HEK293 (cell line): ENCODE measurements around the gene BMF.

Experiments used
- BCL11A ChIP-seq: fragments of 450-650 bp; formaldehyde crosslinking; IDR thresholded peaks from 2 replicates; pipeline ENCODE4 v1.5.1; 2016; ENCODE audit warnings: low read depth, missing biosample characterization, missing genetic modification characterization
- KLF8 ChIP-seq: fragments of 450-650 bp; formaldehyde crosslinking; IDR thresholded peaks from 2 replicates; pipeline ENCODE4 v1.5.1; 2016; ENCODE audit warnings: missing biosample characterization, missing genetic modification characterization
- RBAK ChIP-seq: fragments of 450-650 bp; formaldehyde crosslinking; IDR thresholded peaks from 2 replicates; pipeline ENCODE4 v1.5.1; 2016; ENCODE audit warnings: missing biosample characterization, missing genetic modification characterization
- SP2 ChIP-seq: fragments of 450-650 bp; formaldehyde crosslinking; IDR thresholded peaks from 2 replicates; pipeline ENCODE4 v1.5.1; 2016; ENCODE audit warnings: missing biosample characterization, missing genetic modification characterization
- ZBTB17 ChIP-seq: fragments of 450-650 bp; formaldehyde crosslinking; IDR thresholded peaks from 2 replicates; pipeline ENCODE4 v1.5.1; 2016; ENCODE audit warnings: missing biosample characterization, missing genetic modification characterization
- ZBTB21 ChIP-seq: fragments of 450-650 bp; formaldehyde crosslinking; IDR thresholded peaks from 2 replicates; pipeline ENCODE4 v1.5.1; 2017; ENCODE audit warnings: missing biosample characterization, missing genetic modification characterization
- ZFP41 ChIP-seq: fragments of 450-650 bp; formaldehyde crosslinking; IDR thresholded peaks from 2 replicates; pipeline ENCODE4 v1.5.1; 2016; ENCODE audit warnings: missing biosample characterization, missing genetic modification characterization, borderline replicate concordance
- ZNF214 ChIP-seq: fragments of 450-650 bp; formaldehyde crosslinking; IDR thresholded peaks from 2 replicates; pipeline ENCODE4 v1.5.1; 2017; ENCODE audit warnings: missing biosample characterization, mild to moderate bottlenecking, missing genetic modification characterization, borderline replicate concordance
- ZNF266 ChIP-seq: fragments of 450-650 bp; formaldehyde crosslinking; IDR thresholded peaks from 2 replicates; pipeline ENCODE4 v1.5.1; 2016; ENCODE audit warnings: missing biosample characterization, missing genetic modification characterization, low read depth
- ZNF560 ChIP-seq: fragments of 450-650 bp; formaldehyde crosslinking; IDR thresholded peaks from 2 replicates; pipeline ENCODE4 v1.5.1; 2017; ENCODE audit warnings: missing biosample characterization, missing genetic modification characterization, borderline replicate concordance
- ZNF596 ChIP-seq: fragments of 450-650 bp; IDR thresholded peaks from 2 replicates; pipeline ENCODE4 v1.5.0; 2018; ENCODE audit warnings: missing biosample characterization, mild to moderate bottlenecking, missing genetic modification characterization, moderate library complexity
- ZNF624 ChIP-seq: fragments of 450-650 bp; formaldehyde crosslinking; IDR thresholded peaks from 2 replicates; pipeline ENCODE4 v1.5.1; 2017; ENCODE audit warnings: missing biosample characterization, missing genetic modification characterization
- ZNF654 ChIP-seq: fragments of 450-650 bp; formaldehyde crosslinking; IDR thresholded peaks from 2 replicates; pipeline ENCODE4 v1.5.1; 2016; ENCODE audit warnings: low read depth, missing biosample characterization, missing genetic modification characterization
- ZNF677 ChIP-seq: fragments of 450-650 bp; IDR thresholded peaks from 2 replicates; pipeline ENCODE4 v1.5.0; 2018; ENCODE audit warnings: missing biosample characterization, mild to moderate bottlenecking, missing genetic modification characterization, moderate library complexity
- ZNF837 ChIP-seq: fragments of 450-650 bp; formaldehyde crosslinking; IDR thresholded peaks from 2 replicates; pipeline ENCODE4 v1.5.1; 2016; ENCODE audit warnings: missing biosample characterization, missing genetic modification characterization
- TF ChIP-seq, protein P1 (sequence below): fragments of 450-650 bp; formaldehyde crosslinking; IDR thresholded peaks from 2 replicates; pipeline ENCODE4 v1.5.1; 2016; ENCODE audit warnings: missing biosample characterization, missing genetic modification characterization
- TF ChIP-seq, protein P2 (sequence below): fragments of 450-650 bp; formaldehyde crosslinking; IDR thresholded peaks from 2 replicates; pipeline ENCODE4 v1.5.1; 2016; ENCODE audit warnings: missing biosample characterization, missing genetic modification characterization
- TF ChIP-seq, protein P3 (sequence below): fragments of 450-650 bp; formaldehyde crosslinking; IDR thresholded peaks from 2 replicates; pipeline ENCODE4 v1.5.1; 2016; ENCODE audit warnings: missing biosample characterization, missing genetic modification characterization
- TF ChIP-seq, protein P4 (sequence below): fragments of 450-650 bp; formaldehyde crosslinking; IDR thresholded peaks from 2 replicates; pipeline ENCODE4 v1.5.1; 2016; ENCODE audit warnings: missing biosample characterization, missing genetic modification characterization
- TF ChIP-seq, protein P5 (sequence below): fragments of 450-650 bp; formaldehyde crosslinking; IDR thresholded peaks from 2 replicates; pipeline ENCODE4 v1.5.1; 2016; ENCODE audit warnings: missing biosample characterization, missing genetic modification characterization, low read depth
- TF ChIP-seq, protein P6 (sequence below): fragments of 450-650 bp; formaldehyde crosslinking; IDR thresholded peaks from 2 replicates; pipeline ENCODE4 v1.5.1; 2016; ENCODE audit warnings: missing biosample characterization, missing genetic modification characterization
- TF ChIP-seq, protein P7 (sequence below): fragments of 450-650 bp; formaldehyde crosslinking; IDR thresholded peaks from 2 replicates; pipeline ENCODE4 v1.5.1; 2016; ENCODE audit warnings: missing biosample characterization, missing genetic modification characterization
- TF ChIP-seq, protein P8 (sequence below): fragments of 450-650 bp; formaldehyde crosslinking; IDR thresholded peaks from 2 replicates; pipeline ENCODE4 v1.5.1; 2016; ENCODE audit warnings: missing biosample characterization, missing genetic modification characterization, borderline replicate concordance

Gene BMF

DNA sequence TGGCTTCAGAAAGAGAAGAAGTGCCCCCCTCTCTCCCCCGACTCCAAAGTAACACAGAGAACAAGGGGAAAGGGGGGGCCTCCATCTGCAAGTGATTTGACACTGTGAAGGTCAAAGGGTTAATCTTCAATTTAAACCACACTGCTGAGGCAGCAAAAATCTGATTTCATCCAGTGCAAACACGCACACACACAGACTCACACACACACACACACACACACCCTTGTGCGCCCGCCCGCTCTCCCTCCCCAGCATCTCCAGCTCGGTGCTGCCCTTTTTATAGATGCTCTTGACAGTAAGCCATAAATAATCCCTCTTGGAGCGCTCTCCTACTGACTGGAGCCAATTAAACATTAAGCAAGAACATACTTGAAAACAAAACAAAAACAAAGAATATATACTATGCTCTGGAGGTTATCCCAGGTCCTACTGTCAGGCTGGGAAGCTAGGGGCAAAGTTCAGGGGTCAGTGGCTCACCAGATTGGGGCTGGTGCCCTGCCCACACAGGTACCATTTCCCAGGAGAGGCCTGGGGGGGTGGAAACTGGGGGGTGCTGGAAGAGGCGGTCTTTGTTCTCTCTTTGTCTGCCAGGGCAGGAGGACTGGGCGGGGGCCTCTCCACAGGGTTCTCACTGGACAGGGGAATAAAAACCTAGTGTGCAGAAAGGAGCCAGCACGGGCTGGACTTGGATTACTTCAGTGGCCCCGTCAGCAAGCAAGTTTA, 16.3 kb downstream of the BMF start (continued):
- TF ChIP-seq, protein P1, sequence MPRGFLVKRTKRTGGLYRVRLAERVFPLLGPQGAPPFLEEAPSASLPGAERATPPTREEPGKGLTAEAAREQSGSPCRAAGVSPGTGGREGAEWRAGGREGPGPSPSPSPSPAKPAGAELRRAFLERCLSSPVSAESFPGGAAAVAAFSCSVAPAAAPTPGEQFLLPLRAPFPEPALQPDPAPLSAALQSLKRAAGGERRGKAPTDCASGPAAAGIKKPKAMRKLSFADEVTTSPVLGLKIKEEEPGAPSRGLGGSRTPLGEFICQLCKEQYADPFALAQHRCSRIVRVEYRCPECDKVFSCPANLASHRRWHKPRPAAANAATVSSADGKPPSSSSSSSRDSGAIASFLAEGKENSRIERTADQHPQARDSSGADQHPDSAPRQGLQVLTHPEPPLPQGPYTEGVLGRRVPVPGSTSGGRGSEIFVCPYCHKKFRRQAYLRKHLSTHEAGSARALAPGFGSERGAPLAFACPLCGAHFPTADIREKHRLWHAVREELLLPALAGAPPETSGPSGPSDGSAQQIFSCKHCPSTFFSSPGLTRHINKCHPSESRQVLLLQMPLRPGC (tag by site-specific recombination) = peak; percentile 83
- TF ChIP-seq ZNF677 (tag by site-specific recombination) = no peak
- TF ChIP-seq ZNF596 (tag by site-specific recombination) = peak; percentile 80
- TF ChIP-seq KLF8 (tag by site-specific recombination) = peak; percentile 93
- TF ChIP-seq, protein P2, sequence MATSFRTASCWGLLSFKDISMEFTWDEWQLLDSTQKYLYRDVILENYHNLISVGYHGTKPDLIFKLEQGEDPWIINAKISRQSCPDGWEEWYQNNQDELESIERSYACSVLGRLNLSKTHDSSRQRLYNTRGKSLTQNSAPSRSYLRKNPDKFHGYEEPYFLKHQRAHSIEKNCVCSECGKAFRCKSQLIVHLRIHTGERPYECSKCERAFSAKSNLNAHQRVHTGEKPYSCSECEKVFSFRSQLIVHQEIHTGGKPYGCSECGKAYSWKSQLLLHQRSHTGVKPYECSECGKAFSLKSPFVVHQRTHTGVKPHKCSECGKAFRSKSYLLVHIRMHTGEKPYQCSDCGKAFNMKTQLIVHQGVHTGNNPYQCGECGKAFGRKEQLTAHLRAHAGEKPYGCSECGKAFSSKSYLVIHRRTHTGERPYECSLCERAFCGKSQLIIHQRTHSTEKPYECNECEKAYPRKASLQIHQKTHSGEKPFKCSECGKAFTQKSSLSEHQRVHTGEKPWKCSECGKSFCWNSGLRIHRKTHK = no peak
- TF ChIP-seq ZFP41 (tag by site-specific recombination) = no peak
- peak; percentile 93 for TF ChIP-seq ZBTB17
- TF ChIP-seq, protein P3, sequence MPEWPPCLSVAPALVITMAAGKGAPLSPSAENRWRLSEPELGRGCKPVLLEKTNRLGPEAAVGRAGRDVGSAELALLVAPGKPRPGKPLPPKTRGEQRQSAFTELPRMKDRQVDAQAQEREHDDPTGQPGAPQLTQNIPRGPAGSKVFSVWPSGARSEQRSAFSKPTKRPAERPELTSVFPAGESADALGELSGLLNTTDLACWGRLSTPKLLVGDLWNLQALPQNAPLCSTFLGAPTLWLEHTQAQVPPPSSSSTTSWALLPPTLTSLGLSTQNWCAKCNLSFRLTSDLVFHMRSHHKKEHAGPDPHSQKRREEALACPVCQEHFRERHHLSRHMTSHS = peak; percentile 86
- TF ChIP-seq, protein P4, sequence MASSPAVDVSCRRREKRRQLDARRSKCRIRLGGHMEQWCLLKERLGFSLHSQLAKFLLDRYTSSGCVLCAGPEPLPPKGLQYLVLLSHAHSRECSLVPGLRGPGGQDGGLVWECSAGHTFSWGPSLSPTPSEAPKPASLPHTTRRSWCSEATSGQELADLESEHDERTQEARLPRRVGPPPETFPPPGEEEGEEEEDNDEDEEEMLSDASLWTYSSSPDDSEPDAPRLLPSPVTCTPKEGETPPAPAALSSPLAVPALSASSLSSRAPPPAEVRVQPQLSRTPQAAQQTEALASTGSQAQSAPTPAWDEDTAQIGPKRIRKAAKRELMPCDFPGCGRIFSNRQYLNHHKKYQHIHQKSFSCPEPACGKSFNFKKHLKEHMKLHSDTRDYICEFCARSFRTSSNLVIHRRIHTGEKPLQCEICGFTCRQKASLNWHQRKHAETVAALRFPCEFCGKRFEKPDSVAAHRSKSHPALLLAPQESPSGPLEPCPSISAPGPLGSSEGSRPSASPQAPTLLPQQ = peak; percentile 96
- TF ChIP-seq, protein P5, sequence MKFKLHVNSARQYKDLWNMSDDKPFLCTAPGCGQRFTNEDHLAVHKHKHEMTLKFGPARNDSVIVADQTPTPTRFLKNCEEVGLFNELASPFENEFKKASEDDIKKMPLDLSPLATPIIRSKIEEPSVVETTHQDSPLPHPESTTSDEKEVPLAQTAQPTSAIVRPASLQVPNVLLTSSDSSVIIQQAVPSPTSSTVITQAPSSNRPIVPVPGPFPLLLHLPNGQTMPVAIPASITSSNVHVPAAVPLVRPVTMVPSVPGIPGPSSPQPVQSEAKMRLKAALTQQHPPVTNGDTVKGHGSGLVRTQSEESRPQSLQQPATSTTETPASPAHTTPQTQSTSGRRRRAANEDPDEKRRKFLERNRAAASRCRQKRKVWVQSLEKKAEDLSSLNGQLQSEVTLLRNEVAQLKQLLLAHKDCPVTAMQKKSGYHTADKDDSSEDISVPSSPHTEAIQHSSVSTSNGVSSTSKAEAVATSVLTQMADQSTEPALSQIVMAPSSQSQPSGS = peak; percentile 77; the same call in 1 of the 2 replicates
- peak; percentile 36; the same call in 1 of the 2 replicates for TF ChIP-seq SP2
- TF ChIP-seq ZNF214 (tag by site-specific recombination) = no peak
- no peak for TF ChIP-seq ZNF560 (tag by site-specific recombination)
- no peak for TF ChIP-seq ZNF654 (tag by site-specific recombination)
- peak; percentile 96 for TF ChIP-seq BCL11A (tag by site-specific recombination)
- TF ChIP-seq ZNF837 (tag by site-specific recombination) = peak; percentile 88; the same call in 1 of the 2 replicates
- TF ChIP-seq, protein P6, sequence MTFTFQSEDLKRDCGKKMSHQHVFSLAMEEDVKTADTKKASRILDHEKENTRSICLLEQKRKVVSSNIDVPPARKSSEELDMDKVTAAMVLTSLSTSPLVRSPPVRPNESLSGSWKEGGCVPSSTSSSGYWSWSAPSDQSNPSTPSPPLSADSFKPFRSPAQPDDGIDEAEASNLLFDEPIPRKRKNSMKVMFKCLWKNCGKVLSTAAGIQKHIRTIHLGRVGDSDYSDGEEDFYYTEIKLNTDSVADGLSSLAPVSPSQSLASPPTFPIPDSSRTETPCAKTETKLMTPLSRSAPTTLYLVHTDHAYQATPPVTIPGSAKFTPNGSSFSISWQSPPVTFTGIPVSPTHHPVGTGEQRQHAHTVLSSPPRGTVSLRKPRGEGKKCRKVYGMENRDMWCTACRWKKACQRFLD = no peak
- TF ChIP-seq, protein P7, sequence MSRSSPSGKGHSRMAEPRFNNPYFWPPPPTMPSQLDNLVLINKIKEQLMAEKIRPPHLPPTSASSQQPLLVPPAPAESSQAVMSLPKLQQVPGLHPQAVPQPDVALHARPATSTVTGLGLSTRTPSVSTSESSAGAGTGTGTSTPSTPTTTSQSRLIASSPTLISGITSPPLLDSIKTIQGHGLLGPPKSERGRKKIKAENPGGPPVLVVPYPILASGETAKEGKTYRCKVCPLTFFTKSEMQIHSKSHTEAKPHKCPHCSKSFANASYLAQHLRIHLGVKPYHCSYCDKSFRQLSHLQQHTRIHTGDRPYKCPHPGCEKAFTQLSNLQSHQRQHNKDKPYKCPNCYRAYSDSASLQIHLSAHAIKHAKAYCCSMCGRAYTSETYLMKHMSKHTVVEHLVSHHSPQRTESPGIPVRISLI (tag by site-specific recombination) = no peak
- TF ChIP-seq ZNF624 (tag by site-specific recombination) = peak; percentile 68; the same call in 1 of the 2 replicates
- TF ChIP-seq RBAK (tag by site-specific recombination) = no peak
- TF ChIP-seq ZNF266 (tag by site-specific recombination) = 0 out of 2 replicates have a peak, but pooled peaks have one; percentile 52
- peak; percentile 79 for TF ChIP-seq ZBTB21 (tag by site-specific recombination)
- TF ChIP-seq, protein P8, sequence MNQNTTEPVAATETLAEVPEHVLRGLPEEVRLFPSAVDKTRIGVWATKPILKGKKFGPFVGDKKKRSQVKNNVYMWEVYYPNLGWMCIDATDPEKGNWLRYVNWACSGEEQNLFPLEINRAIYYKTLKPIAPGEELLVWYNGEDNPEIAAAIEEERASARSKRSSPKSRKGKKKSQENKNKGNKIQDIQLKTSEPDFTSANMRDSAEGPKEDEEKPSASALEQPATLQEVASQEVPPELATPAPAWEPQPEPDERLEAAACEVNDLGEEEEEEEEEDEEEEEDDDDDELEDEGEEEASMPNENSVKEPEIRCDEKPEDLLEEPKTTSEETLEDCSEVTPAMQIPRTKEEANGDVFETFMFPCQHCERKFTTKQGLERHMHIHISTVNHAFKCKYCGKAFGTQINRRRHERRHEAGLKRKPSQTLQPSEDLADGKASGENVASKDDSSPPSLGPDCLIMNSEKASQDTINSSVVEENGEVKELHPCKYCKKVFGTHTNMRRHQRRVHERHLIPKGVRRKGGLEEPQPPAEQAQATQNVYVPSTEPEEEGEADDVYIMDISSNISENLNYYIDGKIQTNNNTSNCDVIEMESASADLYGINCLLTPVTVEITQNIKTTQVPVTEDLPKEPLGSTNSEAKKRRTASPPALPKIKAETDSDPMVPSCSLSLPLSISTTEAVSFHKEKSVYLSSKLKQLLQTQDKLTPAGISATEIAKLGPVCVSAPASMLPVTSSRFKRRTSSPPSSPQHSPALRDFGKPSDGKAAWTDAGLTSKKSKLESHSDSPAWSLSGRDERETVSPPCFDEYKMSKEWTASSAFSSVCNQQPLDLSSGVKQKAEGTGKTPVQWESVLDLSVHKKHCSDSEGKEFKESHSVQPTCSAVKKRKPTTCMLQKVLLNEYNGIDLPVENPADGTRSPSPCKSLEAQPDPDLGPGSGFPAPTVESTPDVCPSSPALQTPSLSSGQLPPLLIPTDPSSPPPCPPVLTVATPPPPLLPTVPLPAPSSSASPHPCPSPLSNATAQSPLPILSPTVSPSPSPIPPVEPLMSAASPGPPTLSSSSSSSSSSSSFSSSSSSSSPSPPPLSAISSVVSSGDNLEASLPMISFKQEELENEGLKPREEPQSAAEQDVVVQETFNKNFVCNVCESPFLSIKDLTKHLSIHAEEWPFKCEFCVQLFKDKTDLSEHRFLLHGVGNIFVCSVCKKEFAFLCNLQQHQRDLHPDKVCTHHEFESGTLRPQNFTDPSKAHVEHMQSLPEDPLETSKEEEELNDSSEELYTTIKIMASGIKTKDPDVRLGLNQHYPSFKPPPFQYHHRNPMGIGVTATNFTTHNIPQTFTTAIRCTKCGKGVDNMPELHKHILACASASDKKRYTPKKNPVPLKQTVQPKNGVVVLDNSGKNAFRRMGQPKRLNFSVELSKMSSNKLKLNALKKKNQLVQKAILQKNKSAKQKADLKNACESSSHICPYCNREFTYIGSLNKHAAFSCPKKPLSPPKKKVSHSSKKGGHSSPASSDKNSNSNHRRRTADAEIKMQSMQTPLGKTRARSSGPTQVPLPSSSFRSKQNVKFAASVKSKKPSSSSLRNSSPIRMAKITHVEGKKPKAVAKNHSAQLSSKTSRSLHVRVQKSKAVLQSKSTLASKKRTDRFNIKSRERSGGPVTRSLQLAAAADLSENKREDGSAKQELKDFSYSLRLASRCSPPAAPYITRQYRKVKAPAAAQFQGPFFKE (tag by site-specific recombination) = no peak
